Inflammatory macrophage (primary cell): ENCODE results near the gene PHOX2A.

Experiments
- DNase-seq, 2 donors: peaks; one replicate each; pipeline ENCODE4 v3.0.0-alpha.2; 2020 to 2022

PHOX2A gene

GRCh38 chr11:72247584-72247983 is 3.6 kb upstream of the PHOX2A start:
- no peak for DNase-seq

- DNase-seq = no peak
Measured at GRCh38 chr11:72245263-72245816, 1.4 kb upstream of the PHOX2A start.

- no peak for DNase-seq
Measured at GRCh38 chr11:72244361-72245262, 636 bp upstream of the PHOX2A start.

GRCh38 chr11:72243173-72244059 is 560 bp downstream of the PHOX2A start:
- DNase-seq = no peak

- no peak for DNase-seq
Measured at GRCh38 chr11:72242141-72242540, 1.8 kb downstream of the PHOX2A start.

GRCh38 chr11:72241291-72241781 is 2.6 kb downstream of the PHOX2A start:
- no peak for DNase-seq

GRCh38 chr11:72240461-72241290 is 3.3 kb downstream of the PHOX2A start:
- no peak for DNase-seq

- DNase-seq = peak; percentile 49 to 63
Measured at GRCh38 chr11:72239849-72240460, 4.0 kb downstream of the PHOX2A start.

- DNase-seq = peak; percentile 7 to 42
Measured at GRCh38 chr11:72239313-72239848, 4.6 kb downstream of the PHOX2A start.

GRCh38 chr11:72238492-72239312 is 5.3 kb downstream of the PHOX2A start:
- DNase-seq = no peak

GRCh38 chr11:72238040-72238450 is 5.9 kb downstream of the PHOX2A start:
- DNase-seq = peak; percentile 58 to 71

- no peak for DNase-seq
Measured at GRCh38 chr11:72237112-72237931, 6.7 kb downstream of the PHOX2A start.

- DNase-seq = no peak
Measured at GRCh38 chr11:72236774-72237111, 7.2 kb downstream of the PHOX2A start.

GRCh38 chr11:72236083-72236697 is 7.8 kb downstream of the PHOX2A start:
- no peak for DNase-seq

GRCh38 chr11:72235351-72236057 is 8.5 kb downstream of the PHOX2A start:
- no peak for DNase-seq

- peak in 1 of 2 donors; percentile 49 for DNase-seq
Measured at GRCh38 chr11:72234920-72235319, 9.1 kb downstream of the PHOX2A start.

GRCh38 chr11:72234514-72234830 is 9.5 kb downstream of the PHOX2A start:
- no peak for DNase-seq

- DNase-seq = no peak
Measured at GRCh38 chr11:72233773-72234513, 10.0 kb downstream of the PHOX2A start.
